ENCODE data around the gene SSUH2. TPM values are rescaled to one million over a fixed set of nuclear protein-coding genes. Genes with fewer than 3 reads are reported as not detected.
A peak's percentile ranks its signal among the peaks of the same experiment; 100 is the strongest.

SSUH2 gene
- total and polyA plus RNA-seq, 9 of the 15 experiments (the other 6 are each of a cell fraction or from before 2014, with no cell fraction given), result 0.04 to 0.17 (median 0.04) TPM; not detected in 6

DNA sequence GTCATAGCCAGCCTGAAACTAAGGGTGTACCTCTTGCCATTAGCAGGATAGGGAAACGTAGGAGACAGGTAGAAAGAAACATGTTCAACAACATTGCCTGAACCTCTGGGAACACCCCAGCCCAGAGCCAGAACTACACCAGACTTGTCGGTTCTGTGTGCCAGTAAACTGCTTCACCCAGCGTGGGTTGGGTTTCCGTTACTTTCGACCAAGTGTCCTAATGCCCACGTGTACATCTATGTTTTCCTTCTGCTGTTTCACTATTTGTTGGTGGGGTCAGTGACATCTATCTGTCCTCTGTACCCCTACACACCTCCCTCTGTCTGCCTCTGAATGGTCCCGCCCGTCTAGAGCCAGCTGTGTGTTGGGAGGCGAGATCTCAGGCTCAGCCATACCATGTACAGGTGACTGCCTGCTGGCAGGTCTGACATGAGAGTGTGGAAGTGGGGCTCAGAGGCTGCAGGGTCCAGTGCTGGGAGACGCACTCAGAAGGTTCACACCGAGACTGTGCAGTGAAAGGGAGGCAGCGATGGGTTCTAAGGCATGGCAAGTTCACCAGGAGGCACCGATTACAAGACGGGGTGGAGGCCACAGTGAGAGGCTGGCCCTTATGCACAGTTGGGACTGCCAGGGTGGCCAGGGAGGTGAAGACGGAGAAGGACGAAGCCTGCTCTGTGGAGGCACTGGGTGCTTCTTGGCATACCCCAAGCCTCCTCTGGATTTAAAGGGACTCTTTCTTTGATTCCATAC lies 36.4 kb downstream of the SSUH2 start:
- in situ Hi-C loops (cut with MboI) (no loop called here), intact Hi-C loops (cut with micrococcal nuclease) (no loop called here)
- Histone ChIP-seq H3K9ac (ENCODE audit: insufficient read depth in 1 of 2, low read depth in 2 of 2, low read length in 2 of 2) (no peak overlapping the region), H3K9me3 (replicated peaks; ENCODE audit: control insufficient read depth, insufficient read depth, low read depth, low read length) (no peaks in the 10 kb centered on the region), H3K4me1 (replicated peaks in 1 of 2; ENCODE audit: control insufficient read depth in 2 of 2, insufficient read depth in 2 of 2, low read length in 2 of 2) (no peaks in the 10 kb centered on the region), H3K36me3 (ENCODE audit: control insufficient read depth, insufficient read depth, low read length) (no peaks in the 10 kb centered on the region), H3K9me1 (ENCODE audit: control insufficient read depth, insufficient read depth, low read length) (no peaks in the 10 kb centered on the region), H3K27me3 (ENCODE audit: control insufficient read depth in 2 of 2, insufficient read depth in 2 of 2, low read length in 2 of 2) (peaks cover 3 to 41% of the 10 kb centered on the region in 2 experiments; a peak in 3 of 5 replicates), H2AFZ (ENCODE audit: low read depth, low read length) (no peak overlapping the region), H3K27ac (ENCODE audit: extremely low read depth, low read depth, low read length) (no peak overlapping the region), H3K4me2 (ENCODE audit: insufficient read depth, low read length) (no peak overlapping the region), H3K79me2 (ENCODE audit: control insufficient read depth, insufficient read depth, low read length) (no peaks in the 10 kb centered on the region), H4K20me1 (replicated peaks; ENCODE audit: control insufficient read depth, insufficient read depth, low read length) (no peaks in the 10 kb centered on the region), H3K4me3 (no peak overlapping the region)
- POLR2A ChIA-PET, result interaction anchor here (1.8 kb wide), 1 partner anchor 12 kb away, joined by 4 read pairs; no protein-coding TSS in a partner anchor
- ATAC-seq, result no peak
- CTCF ChIA-PET (ENCODE audit: low intra/inter-chr PET ratio), result interaction anchor here (1.1 to 1.3 kb wide), 2 partner anchors 127 to 166 kb away, joined by 4 to 8 read pairs; no protein-coding TSS in a partner anchor
- no peak for FAIRE-seq
- no TSS peak for BruUV-seq (replicated peaks)
- WGBS (ENCODE audit: insufficient coverage, low coverage, missing lambda C conversion rate), result under 1% methylated on average over 16 of the region's 16 CpGs
- DNase-seq (ENCODE audit: extremely low read depth in 1 of 4, low spot score in 3 of 4), result no peak
- TF ChIP-seq FOXA1 (IDR thresholded peaks at IDR 0.05; ENCODE audit: borderline replicate concordance), result no peak

DNA sequence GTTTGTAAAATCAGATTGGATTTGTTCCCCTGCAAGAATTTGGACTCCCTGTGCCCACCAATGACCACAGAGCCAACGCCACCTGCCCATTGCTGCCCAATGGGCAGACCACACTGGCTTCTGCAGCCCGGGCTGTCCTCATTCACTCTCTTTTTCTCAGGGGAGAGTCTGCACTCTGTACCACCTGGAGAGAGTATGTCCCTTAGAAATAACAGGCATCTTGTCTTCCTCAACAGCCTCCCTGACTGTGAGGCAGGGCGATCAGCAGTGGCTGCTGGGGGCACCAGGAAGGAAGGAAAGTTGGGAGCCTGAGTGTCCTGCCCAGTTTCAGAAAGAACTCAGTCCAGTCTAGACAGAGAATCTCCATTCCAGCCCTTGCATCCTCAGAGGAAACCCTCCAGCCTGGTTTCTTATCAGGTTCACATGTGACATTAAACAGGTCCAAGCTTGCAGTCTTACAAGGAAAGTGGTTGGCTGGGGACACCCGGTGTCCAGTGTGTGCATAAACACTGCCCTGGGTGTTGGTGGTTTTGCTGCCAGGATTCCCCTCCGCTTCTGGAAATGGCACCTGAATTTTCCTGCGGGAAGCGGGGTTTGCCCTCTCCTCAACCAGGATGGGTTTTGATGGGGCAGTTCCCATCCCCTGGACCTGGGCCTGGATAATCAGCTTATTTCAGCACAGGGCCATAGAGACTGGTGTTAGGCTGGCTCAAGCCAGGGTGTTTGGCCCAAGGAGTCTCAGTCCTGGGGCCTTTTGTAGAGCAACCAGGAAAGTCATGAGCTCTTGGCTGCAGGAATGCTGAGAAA lies 37.2 kb downstream of the SSUH2 start:
- in situ Hi-C loops (cut with MboI), result no loop called here
- ChIA-PET CTCF (ENCODE audit: low intra/inter-chr PET ratio) (interaction anchor here (1.1 to 1.3 kb wide), 2 partner anchors 126 to 166 kb away, joined by 4 to 8 read pairs; no protein-coding TSS in a partner anchor), POLR2A (interaction anchor here (0.6 to 1.8 kb wide), 2 partner anchors 11 to 12 kb away, joined by 3 to 4 read pairs; no protein-coding TSS in a partner anchor)
- H3K27ac ChIP-seq (ENCODE audit: extremely low read depth, low read depth, low read length), result no peak overlapping the region
- BruUV-seq (replicated peaks), result no TSS peak
- H3K27me3 ChIP-seq (ENCODE audit: control insufficient read depth in 2 of 2, insufficient read depth in 2 of 2, low read length in 2 of 2), result peaks cover 3 to 41% of the 10 kb centered on the region in 2 experiments; a peak in 3 of 5 replicates
- no peaks in the 10 kb centered on the region for H3K36me3 ChIP-seq (ENCODE audit: control insufficient read depth, insufficient read depth, low read length)
- DNase-seq (ENCODE audit: extremely low read depth in 1 of 4, low spot score in 3 of 4) (peak in 1 of 4 experiments; percentile 22), ATAC-seq (peak; percentile 67), FAIRE-seq (no peak)
- no peak overlapping the region for H3K9ac ChIP-seq (ENCODE audit: insufficient read depth in 1 of 2, low read depth in 2 of 2, low read length in 2 of 2)
- no peak overlapping the region for H2AFZ ChIP-seq (ENCODE audit: low read depth, low read length)
- H3K4me2 ChIP-seq (ENCODE audit: insufficient read depth, low read length), result no peak overlapping the region
- intact Hi-C loops (cut with micrococcal nuclease), result no loop called here
- H3K4me1 ChIP-seq (replicated peaks in 1 of 2; ENCODE audit: control insufficient read depth in 2 of 2, insufficient read depth in 2 of 2, low read length in 2 of 2), result no peaks in the 10 kb centered on the region
- H3K79me2 ChIP-seq (ENCODE audit: control insufficient read depth, insufficient read depth, low read length), result no peaks in the 10 kb centered on the region
- H3K9me1 ChIP-seq (ENCODE audit: control insufficient read depth, insufficient read depth, low read length), result no peaks in the 10 kb centered on the region
- no peak overlapping the region for H3K4me3 ChIP-seq
- H4K20me1 ChIP-seq (replicated peaks; ENCODE audit: control insufficient read depth, insufficient read depth, low read length), result no peaks in the 10 kb centered on the region
- no peaks in the 10 kb centered on the region for H3K9me3 ChIP-seq (replicated peaks; ENCODE audit: control insufficient read depth, insufficient read depth, low read depth, low read length)
- WGBS (ENCODE audit: insufficient coverage, low coverage, missing lambda C conversion rate), result 0% methylated on average over 7 of the region's 7 CpGs
- no peak for TF ChIP-seq ZNF316 (IDR thresholded peaks at IDR 0.05)
- TF ChIP-seq ELF1 (tag; IDR thresholded peaks at IDR 0.05), result no peak
- no peak for TF ChIP-seq LEF1 (IDR thresholded peaks at IDR 0.05)
- TF ChIP-seq RAD21 (CRISPR knock-in tag; conservative IDR thresholded peaks at IDR 0.05 in 1 of 2, IDR thresholded peaks at IDR 0.05 in 1 of 2), result peak; percentile 70 to 85
- TF ChIP-seq, protein P1, sequence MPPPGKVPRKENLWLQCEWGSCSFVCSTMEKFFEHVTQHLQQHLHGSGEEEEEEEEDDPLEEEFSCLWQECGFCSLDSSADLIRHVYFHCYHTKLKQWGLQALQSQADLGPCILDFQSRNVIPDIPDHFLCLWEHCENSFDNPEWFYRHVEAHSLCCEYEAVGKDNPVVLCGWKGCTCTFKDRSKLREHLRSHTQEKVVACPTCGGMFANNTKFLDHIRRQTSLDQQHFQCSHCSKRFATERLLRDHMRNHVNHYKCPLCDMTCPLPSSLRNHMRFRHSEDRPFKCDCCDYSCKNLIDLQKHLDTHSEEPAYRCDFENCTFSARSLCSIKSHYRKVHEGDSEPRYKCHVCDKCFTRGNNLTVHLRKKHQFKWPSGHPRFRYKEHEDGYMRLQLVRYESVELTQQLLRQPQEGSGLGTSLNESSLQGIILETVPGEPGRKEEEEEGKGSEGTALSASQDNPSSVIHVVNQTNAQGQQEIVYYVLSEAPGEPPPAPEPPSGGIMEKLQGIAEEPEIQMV (tag; conservative IDR thresholded peaks at IDR 0.05; ENCODE audit: low read depth), result no peak
- TF ChIP-seq, protein P2, sequence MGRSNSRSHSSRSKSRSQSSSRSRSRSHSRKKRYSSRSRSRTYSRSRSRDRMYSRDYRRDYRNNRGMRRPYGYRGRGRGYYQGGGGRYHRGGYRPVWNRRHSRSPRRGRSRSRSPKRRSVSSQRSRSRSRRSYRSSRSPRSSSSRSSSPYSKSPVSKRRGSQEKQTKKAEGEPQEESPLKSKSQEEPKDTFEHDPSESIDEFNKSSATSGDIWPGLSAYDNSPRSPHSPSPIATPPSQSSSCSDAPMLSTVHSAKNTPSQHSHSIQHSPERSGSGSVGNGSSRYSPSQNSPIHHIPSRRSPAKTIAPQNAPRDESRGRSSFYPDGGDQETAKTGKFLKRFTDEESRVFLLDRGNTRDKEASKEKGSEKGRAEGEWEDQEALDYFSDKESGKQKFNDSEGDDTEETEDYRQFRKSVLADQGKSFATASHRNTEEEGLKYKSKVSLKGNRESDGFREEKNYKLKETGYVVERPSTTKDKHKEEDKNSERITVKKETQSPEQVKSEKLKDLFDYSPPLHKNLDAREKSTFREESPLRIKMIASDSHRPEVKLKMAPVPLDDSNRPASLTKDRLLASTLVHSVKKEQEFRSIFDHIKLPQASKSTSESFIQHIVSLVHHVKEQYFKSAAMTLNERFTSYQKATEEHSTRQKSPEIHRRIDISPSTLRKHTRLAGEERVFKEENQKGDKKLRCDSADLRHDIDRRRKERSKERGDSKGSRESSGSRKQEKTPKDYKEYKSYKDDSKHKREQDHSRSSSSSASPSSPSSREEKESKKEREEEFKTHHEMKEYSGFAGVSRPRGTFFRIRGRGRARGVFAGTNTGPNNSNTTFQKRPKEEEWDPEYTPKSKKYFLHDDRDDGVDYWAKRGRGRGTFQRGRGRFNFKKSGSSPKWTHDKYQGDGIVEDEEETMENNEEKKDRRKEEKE (IDR thresholded peaks at IDR 0.05; ENCODE audit: borderline replicate concordance in 1 of 2, control insufficient read depth in 1 of 2, low read depth in 2 of 2, low read length in 1 of 2), result no peak

Data from K562 (cell line).